SU-DHL-6 (cell line): ENCODE measurements around the gene MAGEB3.

Experiments
- CTCF ChIP-seq: fragments of 200-600 bp; sonication (generic); IDR thresholded peaks from one replicate; pipeline ENCODE4 v1.5.1; 2017; ENCODE audit warnings: antibody characterized with exemption, mild to moderate bottlenecking, low read length, moderate library complexity; ENCODE audit not compliant: insufficient read depth, poor library complexity, severe bottlenecking
- EZH2phosphoT487 ChIP-seq: fragments of 200-600 bp; sonication (generic), shearing (Covaris generic); conservative IDR thresholded peaks from 2 replicates; pipeline ENCODE4 v1.6.1; 2018; ENCODE audit warnings: mild to moderate bottlenecking, antibody characterized with exemption, low read length, moderate library complexity, mixed read lengths

GRCh38 chrX:30181353-30181752, 49.1 kb upstream of the MAGEB3 start:
- no peak for TF ChIP-seq CTCF
- no peak for TF ChIP-seq EZH2phosphoT487
